NCI-H2107 (cell line): Measurements from ENCODE around the gene PVALEF.
"Not testable (repeated sequence)": the region's sequence is repeated elsewhere in the genome, so short reads cannot be mapped to it uniquely, and the experiment has no call there.

ENCODE experiments used
- DNase-seq: peaks from one replicate; lab custom pipeline; 2025; lab: John Stamatoyannopoulos, UW

Gene PVALEF

DNA sequence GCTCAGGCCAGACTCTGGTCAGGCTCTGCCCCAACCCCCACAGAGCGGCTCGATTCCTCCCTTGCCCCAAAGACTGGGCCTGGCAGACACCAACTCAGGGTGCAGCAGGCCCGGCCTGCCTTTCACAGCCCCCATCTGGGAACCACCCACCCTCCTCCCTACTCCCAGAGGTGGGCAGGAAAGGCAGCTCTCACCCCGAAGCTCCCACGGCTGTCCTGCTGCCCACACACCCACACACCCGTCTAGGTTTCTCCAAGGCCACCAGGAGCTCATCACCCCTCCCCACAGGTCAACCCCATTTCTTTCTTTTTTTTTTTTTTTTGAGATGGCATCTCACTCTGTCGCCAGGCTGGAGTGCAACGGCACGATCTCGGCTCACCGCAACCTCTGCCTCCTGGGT lies 53.7 kb downstream of the PVALEF start:
- DNase-seq: no peak

DNA sequence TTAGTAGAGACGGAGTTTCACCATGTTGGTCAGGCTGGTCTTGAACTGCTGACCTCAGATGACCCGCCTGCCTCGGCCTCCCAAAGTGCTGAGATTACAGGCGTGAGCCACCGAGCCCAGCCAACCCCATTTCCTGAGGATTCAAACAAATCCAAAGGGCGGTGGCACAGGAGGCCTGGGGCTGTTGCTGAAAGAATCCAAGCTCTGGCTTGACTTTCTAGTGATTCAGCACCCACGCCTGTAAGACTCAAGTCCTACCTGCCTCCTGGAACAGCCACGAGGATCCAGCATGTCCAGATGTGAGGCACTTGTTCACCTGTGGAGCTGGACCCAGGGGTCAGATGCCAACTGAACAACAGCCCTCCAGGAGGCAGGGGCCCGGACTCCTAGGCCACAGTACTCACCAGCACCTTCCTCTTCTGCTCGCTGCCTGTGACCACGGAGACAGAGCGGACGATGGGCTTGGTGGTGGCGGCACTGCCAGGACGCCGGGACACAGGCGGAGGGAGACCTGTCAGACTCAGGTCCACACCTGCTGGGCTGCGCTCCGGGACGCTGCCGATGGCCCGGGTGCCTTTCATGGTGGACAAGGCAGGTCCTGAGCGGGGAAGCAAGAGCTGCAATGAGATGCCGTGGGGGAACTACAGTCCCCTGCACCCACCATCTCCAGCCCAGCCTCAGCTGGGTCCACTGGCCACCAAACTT lies 54.3 kb downstream of the PVALEF start:
- no peak for DNase-seq

DNA sequence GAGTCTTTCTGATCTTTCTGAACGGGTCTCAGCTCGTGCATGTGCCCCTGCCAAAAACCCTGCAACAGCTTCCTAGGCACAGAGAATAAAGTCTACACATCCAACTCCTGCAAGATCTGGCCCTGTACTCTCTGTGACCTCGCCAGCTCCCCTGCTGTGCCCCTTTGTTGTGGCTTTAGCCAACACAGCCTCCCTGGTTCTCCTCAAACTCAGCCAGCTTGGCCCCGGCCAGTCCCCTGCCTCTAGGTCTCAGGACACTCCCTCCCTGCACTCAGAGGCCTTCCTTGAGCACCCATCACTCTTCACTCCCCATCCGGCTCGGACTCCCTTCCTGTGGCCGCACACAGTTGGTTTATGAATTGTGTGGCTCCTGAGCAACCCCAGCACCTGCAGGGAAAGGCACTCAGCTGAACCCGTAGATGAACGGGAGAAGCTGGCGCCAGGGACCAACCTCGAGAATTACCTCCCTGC lies 56.1 kb downstream of the PVALEF start:
- DNase-seq: no peak

DNA sequence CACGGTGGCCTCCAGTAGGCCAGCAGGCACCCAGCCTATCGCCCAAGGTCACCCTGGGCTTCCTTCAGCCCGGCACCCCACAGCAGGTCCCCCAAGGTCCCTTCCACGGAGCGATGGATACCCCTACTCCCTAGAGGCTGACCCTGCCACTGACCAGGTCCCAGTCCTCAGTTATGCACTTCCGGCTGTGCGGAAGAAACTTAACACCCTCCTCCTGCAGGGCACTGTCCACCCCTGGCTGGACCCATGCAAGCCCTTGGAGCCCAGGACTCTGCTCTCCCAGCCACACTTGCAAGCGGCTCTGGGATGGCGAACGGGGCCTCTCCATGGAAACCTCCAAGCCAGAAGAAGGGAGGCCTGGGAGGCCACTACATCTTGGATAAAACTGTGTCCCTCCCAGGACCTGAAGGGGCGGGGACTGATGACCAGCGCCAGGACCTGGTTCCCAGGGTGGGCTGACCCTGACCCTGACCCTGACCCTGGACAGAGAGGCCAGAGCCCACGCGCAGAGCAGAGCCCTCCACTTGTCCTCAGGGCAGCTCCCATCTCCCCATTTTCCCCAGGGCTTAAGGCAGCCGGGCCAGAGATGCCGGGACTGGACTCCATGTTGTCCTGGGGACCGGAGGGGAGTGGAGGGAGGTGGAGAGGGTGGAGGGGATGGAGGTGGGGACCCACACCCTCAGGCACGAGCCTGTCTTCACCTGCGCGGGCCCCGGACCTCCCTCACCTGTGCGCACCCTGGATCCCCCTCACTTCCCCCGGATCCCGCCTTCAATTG lies 56.7 kb downstream of the PVALEF start:
- no peak for DNase-seq

DNA sequence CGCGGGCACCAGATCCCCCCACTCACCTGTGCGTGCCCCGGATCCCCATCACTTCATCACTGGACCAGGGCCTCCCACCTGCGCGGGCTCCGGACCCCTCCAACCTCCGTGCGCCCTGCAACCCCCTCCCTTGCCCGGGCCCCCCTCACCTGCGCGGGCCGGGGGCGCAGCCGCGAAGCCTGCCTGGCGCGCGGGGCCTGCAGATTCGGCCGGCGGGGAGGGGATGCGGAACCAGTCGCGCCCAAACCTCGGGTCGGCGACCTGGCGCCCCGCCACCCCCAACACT lies 57.3 kb downstream of the PVALEF start:
- no peak for DNase-seq

DNA sequence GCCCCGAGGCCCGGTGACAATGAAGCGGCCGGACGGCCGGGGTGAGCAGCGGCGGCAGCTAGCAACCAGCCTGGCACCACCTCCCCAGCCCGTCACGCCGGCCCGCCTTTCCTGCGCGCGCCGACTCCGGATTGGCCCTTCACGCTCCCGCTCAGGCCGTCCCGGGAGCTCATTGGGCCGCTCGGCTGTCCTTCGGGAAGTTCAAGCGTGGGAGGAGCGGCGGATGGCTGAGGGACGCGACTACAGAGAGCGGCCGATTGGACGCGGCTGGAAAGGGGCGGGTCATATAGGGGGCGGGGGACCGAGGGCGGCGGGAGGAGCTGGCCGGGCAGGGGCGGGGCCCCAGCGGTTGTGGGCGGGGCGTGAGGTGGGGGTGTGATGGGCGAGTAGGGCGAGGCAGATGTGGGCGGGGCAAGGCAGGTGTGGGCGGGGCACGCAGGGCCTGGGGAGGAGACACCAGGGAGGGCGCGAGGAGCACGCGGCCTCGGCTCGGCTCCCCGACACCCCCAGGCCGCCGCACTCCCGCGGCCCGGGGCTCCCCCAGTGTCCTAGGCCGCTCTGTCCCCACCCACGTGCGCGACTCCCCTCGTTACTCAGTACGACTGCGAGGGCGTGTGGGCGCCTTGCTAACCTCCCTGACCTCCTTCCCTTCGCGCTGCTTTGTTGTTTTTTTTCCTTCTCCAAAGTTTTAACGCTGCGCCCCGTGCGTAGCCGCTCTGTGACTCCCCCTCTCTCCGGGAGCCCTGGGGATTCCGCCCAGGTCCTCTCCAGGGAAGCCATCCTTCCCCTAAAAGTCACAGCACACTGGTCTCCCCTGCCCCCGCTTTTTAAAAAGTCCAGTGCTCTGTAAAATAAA lies 57.8 kb downstream of the PVALEF start, which contains the start of gene CEP131:
Gene CEP131 (minus strand): TSS at position 60 of the 856 bp plus-strand sequence. CDS start 2,909 bp downstream, outside the sequence.
- peak; percentile 95 for DNase-seq

DNA sequence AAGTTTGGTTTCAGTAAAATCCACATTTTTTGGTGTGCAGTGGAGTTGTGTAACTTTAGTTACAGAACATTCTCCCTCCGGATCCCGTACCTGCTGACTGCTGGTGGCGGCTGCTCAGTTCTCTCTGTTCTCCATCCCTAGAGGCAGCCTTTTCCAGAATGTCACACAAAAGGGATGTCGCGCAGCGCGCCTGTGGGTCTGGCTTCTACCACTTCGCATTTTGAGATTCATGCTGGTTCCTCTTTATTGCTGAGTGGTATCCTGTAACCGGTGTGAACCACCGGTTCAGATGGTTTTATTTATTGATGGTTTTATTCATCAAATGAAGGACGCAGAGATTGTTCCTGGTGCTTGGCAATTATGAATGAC lies 58.4 kb downstream of the PVALEF start:
- DNase-seq: no peak

DNA sequence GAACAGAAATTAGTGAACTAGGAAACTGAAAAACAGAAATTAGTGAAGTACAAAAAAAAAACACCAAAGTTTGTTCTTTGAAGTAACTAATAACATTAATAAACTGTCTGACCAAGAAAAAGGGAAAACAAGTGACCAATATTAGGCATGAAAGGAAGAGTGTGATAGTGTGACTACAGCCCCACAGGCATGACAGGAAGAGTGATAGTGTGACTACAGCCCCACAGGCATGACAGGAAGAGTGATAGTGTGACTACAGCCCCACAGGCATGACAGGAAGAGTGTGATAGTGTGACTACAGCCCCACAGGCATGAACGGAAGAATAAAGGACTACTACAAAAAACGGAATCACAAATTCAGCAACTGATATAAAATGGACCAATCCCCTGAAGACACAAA lies 62.3 kb downstream of the PVALEF start:
- not testable (repeated sequence) for DNase-seq

DNA sequence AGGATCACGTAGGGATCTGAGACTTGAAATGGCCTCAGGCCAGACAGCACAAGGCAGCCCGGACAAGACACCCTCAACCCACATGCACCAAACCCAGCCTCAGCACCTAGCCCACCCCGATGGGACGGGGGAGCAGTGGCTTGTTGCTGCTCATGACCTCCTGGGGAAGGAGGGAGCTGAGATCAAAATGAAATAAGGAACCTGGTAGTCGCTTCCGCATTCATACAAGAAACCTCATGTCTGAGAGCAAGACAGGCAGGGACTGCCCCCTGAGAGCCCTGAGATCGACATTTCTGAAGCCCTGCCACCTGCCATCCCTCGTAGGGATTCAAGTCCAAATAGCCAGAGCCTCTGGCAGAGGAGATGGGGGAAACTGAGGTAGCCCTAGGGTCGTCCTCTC lies 63.1 kb downstream of the PVALEF start:
- no peak for DNase-seq

DNA sequence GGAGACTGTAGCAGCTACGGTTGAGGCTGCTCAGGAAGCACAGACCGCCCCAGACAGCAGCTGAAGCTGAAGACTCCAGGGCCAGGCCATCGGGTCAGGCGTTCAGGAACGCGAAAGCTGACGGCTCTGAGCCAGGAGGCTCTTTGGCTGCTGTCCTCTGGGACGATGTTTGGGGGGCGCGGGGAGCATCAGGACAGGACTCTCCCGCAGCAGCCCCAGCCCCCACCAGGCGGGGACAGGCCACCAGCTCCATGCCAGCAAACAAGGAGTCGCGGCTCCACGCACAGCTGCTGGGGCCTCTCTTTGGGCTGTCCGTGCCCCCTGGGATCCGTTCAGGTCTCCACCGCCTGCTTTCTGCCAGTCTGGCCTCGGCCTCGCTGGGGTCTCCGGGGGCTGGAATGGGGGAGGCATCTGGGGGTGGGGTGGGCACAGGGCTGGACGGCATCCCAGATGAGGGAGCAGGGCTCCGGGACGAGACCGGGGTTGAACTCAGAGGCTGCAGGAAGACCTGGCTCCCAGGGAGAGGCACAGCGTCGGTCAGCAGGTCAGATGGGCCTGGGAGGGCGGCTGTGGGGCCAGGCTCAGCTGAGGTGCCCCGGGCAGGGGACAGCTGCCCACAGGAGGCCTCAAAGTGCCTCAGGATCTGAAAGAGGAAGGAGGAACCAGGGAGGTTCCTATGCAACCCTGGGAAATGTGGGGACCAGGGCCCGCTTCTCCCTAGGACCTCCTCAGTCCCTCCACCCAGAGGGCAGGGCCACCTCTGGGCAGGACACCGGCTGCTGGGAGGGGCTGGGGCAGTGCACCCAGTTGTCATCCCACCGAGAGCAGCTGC lies 63.7 kb downstream of the PVALEF start:
- no peak for DNase-seq

DNA sequence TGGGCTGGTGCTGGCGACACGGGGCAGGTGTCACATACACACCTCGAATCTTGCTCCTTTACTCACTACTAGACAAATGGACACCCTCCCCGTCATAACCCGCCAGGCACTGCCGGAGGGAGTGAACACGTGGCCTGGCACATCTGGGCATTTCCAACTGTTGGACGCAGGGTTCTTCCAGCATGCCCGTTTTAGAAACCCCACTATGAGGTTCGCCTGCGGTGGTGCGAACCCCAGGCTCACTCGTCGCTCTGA lies 64.3 kb downstream of the PVALEF start:
- DNase-seq: no peak

DNA sequence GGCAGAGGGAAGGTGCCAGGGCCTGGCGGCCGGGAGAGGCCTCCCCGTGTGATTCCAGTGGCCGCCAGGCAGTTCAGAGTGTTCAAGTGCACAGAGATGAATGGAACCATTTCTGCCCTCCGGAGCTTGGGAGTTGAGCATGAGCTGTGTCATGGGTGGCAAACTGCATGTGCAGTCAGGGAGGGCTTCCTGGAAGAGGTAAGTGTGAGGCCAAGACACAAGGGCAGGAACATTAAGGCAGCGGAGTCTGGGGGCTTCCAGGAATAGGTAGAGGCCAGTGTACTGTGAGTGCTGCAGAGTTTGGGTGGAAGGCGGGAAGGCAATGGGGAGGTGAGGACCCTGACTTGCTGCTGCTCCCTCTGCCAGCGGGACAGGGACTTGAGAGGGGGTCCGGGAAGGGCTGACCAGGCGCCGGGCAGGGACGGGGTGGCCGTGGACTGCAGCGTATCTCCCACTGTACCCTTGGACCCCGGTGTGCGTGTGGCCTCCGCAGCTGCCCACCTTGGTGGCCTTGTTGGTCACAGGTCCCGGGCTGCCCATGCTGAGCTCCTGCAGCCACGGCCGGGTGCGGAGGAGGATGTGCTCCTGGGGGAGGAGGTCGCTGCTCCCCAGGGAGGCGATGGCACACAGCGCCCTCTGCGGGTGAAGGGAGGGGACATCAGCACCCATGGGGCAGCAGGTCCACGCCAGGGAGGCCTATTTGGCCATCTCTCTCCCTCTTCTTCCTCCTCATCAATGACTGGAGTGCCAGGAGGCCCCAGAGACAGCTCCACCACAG lies 64.9 kb downstream of the PVALEF start:
- DNase-seq: no peak

DNA sequence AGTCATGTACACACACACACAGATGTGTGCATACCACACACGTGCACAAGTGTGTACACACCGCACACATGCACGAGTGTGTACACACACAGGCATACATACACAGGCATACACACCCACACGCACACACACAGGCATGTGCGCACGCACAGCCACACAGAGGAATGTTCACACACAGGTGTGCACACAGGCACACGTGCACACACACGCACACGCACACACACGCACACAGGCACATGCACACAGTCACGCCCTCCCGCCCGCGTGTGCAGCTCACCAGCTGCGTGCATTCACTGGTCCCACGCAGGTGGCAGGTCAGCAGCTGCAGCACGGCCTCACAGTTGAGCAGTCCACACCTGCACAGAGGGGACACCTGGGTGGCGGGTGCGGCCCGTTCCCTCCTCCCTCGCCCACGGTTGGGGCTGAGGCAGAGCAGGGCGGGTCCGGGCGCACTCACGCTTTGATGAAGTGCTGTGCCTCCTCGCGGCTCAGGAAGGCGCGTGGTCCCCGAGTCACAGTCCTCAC lies 65.9 kb downstream of the PVALEF start:
- DNase-seq: no peak

DNA sequence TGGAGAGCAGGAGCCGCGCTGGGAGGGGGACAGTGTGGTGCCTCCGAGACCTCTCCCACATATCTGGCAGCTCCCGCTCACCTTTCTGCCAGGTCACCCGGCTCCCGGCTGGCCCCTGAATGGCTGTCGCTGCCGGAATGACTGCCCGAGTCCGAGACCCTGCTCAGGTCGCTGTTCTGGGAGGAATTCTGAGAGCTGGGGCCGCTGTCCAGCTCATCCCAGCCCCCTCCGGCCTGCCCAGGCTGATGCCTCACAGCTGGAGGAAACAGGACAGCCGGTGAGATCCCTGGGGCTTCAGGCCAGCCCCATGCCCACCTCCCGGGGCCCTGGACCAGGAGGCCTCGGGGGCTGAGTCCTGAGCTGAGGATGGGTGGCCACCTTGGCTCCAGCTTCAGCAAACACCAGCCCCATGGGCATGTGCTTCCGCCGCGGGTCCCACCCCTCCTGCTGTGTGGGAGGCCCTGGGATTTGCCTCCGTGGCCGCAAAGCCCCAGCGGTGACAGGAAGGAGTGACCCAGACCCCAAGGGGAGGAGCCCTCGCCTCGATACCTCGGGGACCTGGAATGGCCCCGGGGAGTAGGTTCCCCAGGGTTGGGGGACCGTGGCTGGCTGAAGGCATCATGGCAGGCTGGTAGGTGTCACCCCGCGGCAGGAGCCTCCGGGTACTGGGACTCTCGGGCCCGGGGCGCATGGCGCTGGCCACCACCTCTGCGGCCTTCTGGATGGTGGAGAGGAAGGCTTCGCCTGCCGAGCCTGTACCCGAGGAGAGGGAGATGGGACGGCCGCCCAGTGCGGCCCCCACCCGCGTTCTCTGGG lies 66.7 kb downstream of the PVALEF start:
- no peak for DNase-seq
